Inflammatory macrophage treated with lipopolysaccharide for 1 hour (primary cell): ENCODE measurements around the gene APOF.
"Not testable (repeated sequence)": the region's sequence is repeated elsewhere in the genome, so short reads cannot be mapped to it uniquely, and the experiment has no call there.

Experiments used
- DNase-seq, 2 donors: peaks; one replicate each; pipeline ENCODE4 v3.0.0-alpha.2; 2020 to 2022

Gene APOF

GRCh38 chr12:56330936-56331490 lies 31.6 kb downstream of the APOF start:
- DNase-seq: no peak

- no peak for DNase-seq
These were observed 36.1 kb downstream of the APOF start for GRCh38 chr12:56326533-56326932.

GRCh38 chr12:56326126-56326525 lies 36.5 kb downstream of the APOF start:
- DNase-seq: no peak

GRCh38 chr12:56324206-56324605 lies 38.5 kb downstream of the APOF start:
- no peak for DNase-seq

GRCh38 chr12:56321610-56322009 lies 41.0 kb downstream of the APOF start:
- DNase-seq: not testable (repeated sequence)

GRCh38 chr12:56321027-56321426 lies 41.6 kb downstream of the APOF start:
- DNase-seq: peak; percentile 63 to 68

GRCh38 chr12:56317675-56318074 lies 45.0 kb downstream of the APOF start:
- DNase-seq: no peak

- peak; percentile 92 to 94 for DNase-seq
These were observed 46.8 kb downstream of the APOF start, which contains the start of gene CNPY2 for GRCh38 chr12:56315622-56316473. Gene CNPY2 (minus strand): TSS chr12:56315988. CDS start chr12:56315217, 771 bp downstream.

GRCh38 chr12:56315249-56315621 lies 47.4 kb downstream of the APOF start:
- DNase-seq: no peak

- DNase-seq: no peak
These were observed 51.7 kb downstream of the APOF start for GRCh38 chr12:56311003-56311402.
